GM23338 (cell line): ENCODE data around the gene ARHGEF3. TPM values are rescaled to one million over a fixed set of nuclear protein-coding genes. Genes with fewer than 3 reads are reported as not detected.

ENCODE experiments used
- ATAC-seq: fragments of 200-7000 bp; cut with Tn5 transposase; 3 replicates; pipeline ENCODE4 v1.9.1; 2020
- DNase-seq: peaks from one replicate; pipeline ENCODE4 v3.0.0-alpha.2; 2015; ENCODE audit warnings: low spot score
- H2AFZ ChIP-seq: fragments of 200-600 bp; sonication (generic); 2 replicates; pipeline ENCODE4 v1.8.0; 2016; ENCODE audit warnings: antibody characterized with exemption, mild to moderate bottlenecking, moderate library complexity
- H3F3A ChIP-seq: fragments of 200-600 bp; sonication (generic); replicated peaks from 2 replicates; pipeline ENCODE4 v1.8.0; 2017; ENCODE audit warnings: antibody characterized with exemption, mixed run types, low read depth
- H3K27ac ChIP-seq: fragments of 200-600 bp; sonication (generic); 2 replicates; pipeline ENCODE4 v1.6.1; 2016; ENCODE audit warnings: low read depth
- H3K27me3 ChIP-seq: fragments of 200-600 bp; sonication (generic); 2 replicates; pipeline ENCODE4 v1.8.0; 2016; ENCODE audit warnings: mild to moderate bottlenecking, mixed run types, moderate library complexity; ENCODE audit not compliant: insufficient read depth
- H3K36me3 ChIP-seq: fragments of 200-600 bp; sonication (generic); 2 replicates; pipeline ENCODE4 v1.8.0; 2016; ENCODE audit warnings: mild to moderate bottlenecking; ENCODE audit not compliant: insufficient read depth
- H3K4me1 ChIP-seq: fragments of 200-600 bp; sonication (generic); 2 replicates; pipeline ENCODE4 v1.8.0; 2016; ENCODE audit warnings: mild to moderate bottlenecking, moderate library complexity; ENCODE audit not compliant: insufficient read depth
- H3K4me2 ChIP-seq: fragments of 200-600 bp; sonication (generic); 2 replicates; pipeline ENCODE4 v1.7.1; 2017; ENCODE audit warnings: mixed run types
- H3K4me3 ChIP-seq: fragments of 200-600 bp; sonication (generic); 2 replicates; pipeline ENCODE4 v1.6.1; 2016; ENCODE audit warnings: mixed run types
- H3K79me2 ChIP-seq: fragments of 200-600 bp; sonication (generic); replicated peaks from 2 replicates; pipeline ENCODE4 v1.8.0; 2017; ENCODE audit warnings: mild to moderate bottlenecking; ENCODE audit not compliant: insufficient read depth
- H3K9me2 ChIP-seq: fragments of 200-600 bp; sonication (generic); 2 replicates; pipeline ENCODE4 v1.8.0; 2017; ENCODE audit not compliant: insufficient read depth
- H4K20me1 ChIP-seq: fragments of 200-600 bp; sonication (generic); replicated peaks from 2 replicates; pipeline ENCODE4 v1.8.0; 2017; ENCODE audit warnings: mild to moderate bottlenecking; ENCODE audit not compliant: insufficient read depth
- H3K27ac Mint-ChIP-seq: 2 replicates; pipeline ENCODE4 v1.8.0; 2020; ENCODE audit warnings: inconsistent platforms, mild to moderate bottlenecking, moderate library complexity, mixed read lengths
- H3K27me3 Mint-ChIP-seq: 3 replicates; pipeline ENCODE4 v1.8.0; 2022; ENCODE audit warnings: low read depth, mild to moderate bottlenecking, moderate library complexity, mixed read lengths, inconsistent platforms; ENCODE audit not compliant: insufficient read depth, poor library complexity
- H3K36me3 Mint-ChIP-seq: 3 replicates; pipeline ENCODE4 v1.8.0; 2021; ENCODE audit warnings: low read depth, mild to moderate bottlenecking, inconsistent platforms, moderate library complexity, mixed read lengths
- H3K4me1 Mint-ChIP-seq: 3 replicates; pipeline ENCODE4 v1.8.0; 2020; ENCODE audit warnings: mild to moderate bottlenecking, inconsistent platforms, mixed read lengths
- H3K4me3 Mint-ChIP-seq: 3 replicates; pipeline ENCODE4 v1.8.0; 2021; ENCODE audit warnings: moderate library complexity, mild to moderate bottlenecking, inconsistent platforms, mixed read lengths
- H3K9me3 Mint-ChIP-seq: 3 replicates; pipeline ENCODE4 v1.8.0; 2020; ENCODE audit warnings: moderate library complexity, mild to moderate bottlenecking, inconsistent platforms, mixed read lengths
- CREB1 ChIP-seq: fragments of 250-450 bp; sonication (Bioruptor Pico); IDR thresholded peaks from 2 replicates; pipeline ENCODE4 v1.5.0; 2020; ENCODE audit warnings: low read depth, mild to moderate bottlenecking, moderate library complexity
- CTCF ChIP-seq, 2 experiments: fragments of 200-600 bp in 1 of 2; sonication (generic) in 1 of 2; conservative IDR thresholded peaks; 2 replicates each; pipeline versions ENCODE4 v1.5.1 to v1.6.1; 2016 to 2017; ENCODE audit warnings: antibody characterized with exemption in 2 of 2, low read depth in 2 of 2, mild to moderate bottlenecking in 2 of 2, moderate library complexity in 1 of 2
- ETS1 ChIP-seq: IDR thresholded peaks from 2 replicates; pipeline ENCODE4 v1.6.1; 2016; ENCODE audit warnings: antibody characterized with exemption
- EZH2 ChIP-seq: fragments of 200-600 bp; sonication (generic); IDR thresholded peaks from one replicate; pipeline ENCODE4 v1.8.0; 2017; ENCODE audit warnings: antibody characterized with exemption, mild to moderate bottlenecking, low read depth; ENCODE audit not compliant: unreplicated experiment
- EZH2phosphoT487 ChIP-seq: fragments of 200-600 bp; sonication (generic); IDR thresholded peaks from one replicate; pipeline ENCODE4 v1.8.1; 2018; ENCODE audit warnings: antibody characterized with exemption; ENCODE audit not compliant: unreplicated experiment
- JUNB ChIP-seq: IDR thresholded peaks from one replicate; pipeline ENCODE4 v1.6.1; 2016; ENCODE audit warnings: antibody characterized with exemption; ENCODE audit not compliant: unreplicated experiment
- NANOG ChIP-seq: IDR thresholded peaks from 2 replicates; pipeline ENCODE4 v1.6.1; 2016; ENCODE audit warnings: antibody characterized with exemption, borderline replicate concordance
- POLR2AphosphoS5 ChIP-seq: IDR thresholded peaks from 2 replicates; pipeline ENCODE4 v1.6.1; 2016; ENCODE audit warnings: antibody characterized with exemption, low read depth
- STAT1 ChIP-seq: IDR thresholded peaks from one replicate; pipeline ENCODE4 v1.6.1; 2016; ENCODE audit warnings: antibody characterized with exemption; ENCODE audit not compliant: unreplicated experiment
- ZNF114 ChIP-seq: fragments of 250-450 bp; sonication (Bioruptor Pico); IDR thresholded peaks from 2 replicates; pipeline ENCODE4 v1.5.0; 2020; ENCODE audit warnings: mild to moderate bottlenecking, moderate library complexity
- ZNF331 ChIP-seq: fragments of 250-450 bp; sonication (Bioruptor Pico); IDR thresholded peaks from 2 replicates; pipeline ENCODE4 v1.5.0; 2020; ENCODE audit warnings: low read depth, mild to moderate bottlenecking, moderate library complexity
- ZNF462 ChIP-seq: fragments of 250-450 bp; sonication (Bioruptor Pico); IDR thresholded peaks from 2 replicates; pipeline ENCODE4 v1.5.0; 2020; ENCODE audit warnings: mild to moderate bottlenecking, moderate library complexity
- polyA plus RNA-seq: library from polyadenylated mRNA; unstranded; fragments of >200 nt; fragmentation: Nextera tagmentation; extraction: Ambion mirVana; gene quantifications from 2 replicates; pipeline ENCODE4 v1.2.1, GENCODE V29; 2016
- total RNA-seq: library from RNA; depleted of rRNA; stranded (reverse); fragments of >200 nt; shearing (Covaris generic); gene quantifications from 2 replicates; pipeline ENCODE4 v1.2.3, GENCODE V29; 2014
- TF ChIP-seq, protein P1 (sequence below): IDR thresholded peaks from one replicate; pipeline ENCODE4 v1.6.1; 2018; ENCODE audit warnings: antibody characterized with exemption; ENCODE audit not compliant: unreplicated experiment

ARHGEF3 gene
- total and polyA plus RNA-seq, 2 experiments from 2014 or later, result 5.0 to 5.1 TPM

DNA sequence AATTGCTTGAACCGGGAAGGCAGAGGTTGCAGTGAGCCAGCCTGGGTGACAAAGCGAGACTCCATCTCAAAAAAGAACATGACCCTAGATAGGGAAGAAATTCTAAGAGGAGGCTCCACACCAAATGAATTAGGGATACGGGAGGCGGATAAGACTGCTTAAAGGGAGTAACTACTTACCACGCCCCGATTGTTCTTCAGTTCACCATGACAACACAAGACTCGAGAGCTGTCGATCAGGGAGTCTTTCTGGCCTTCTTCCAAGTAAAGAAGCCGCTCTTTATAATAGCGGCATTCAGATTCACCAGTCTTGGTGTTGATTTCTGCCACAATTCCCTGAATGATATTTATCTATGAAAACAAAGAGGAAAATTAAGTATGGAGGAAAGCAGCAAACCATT is 64.7 kb downstream of the ARHGEF3 start:
- TF ChIP-seq POLR2AphosphoS5, result no peak
- TF ChIP-seq, protein P1, sequence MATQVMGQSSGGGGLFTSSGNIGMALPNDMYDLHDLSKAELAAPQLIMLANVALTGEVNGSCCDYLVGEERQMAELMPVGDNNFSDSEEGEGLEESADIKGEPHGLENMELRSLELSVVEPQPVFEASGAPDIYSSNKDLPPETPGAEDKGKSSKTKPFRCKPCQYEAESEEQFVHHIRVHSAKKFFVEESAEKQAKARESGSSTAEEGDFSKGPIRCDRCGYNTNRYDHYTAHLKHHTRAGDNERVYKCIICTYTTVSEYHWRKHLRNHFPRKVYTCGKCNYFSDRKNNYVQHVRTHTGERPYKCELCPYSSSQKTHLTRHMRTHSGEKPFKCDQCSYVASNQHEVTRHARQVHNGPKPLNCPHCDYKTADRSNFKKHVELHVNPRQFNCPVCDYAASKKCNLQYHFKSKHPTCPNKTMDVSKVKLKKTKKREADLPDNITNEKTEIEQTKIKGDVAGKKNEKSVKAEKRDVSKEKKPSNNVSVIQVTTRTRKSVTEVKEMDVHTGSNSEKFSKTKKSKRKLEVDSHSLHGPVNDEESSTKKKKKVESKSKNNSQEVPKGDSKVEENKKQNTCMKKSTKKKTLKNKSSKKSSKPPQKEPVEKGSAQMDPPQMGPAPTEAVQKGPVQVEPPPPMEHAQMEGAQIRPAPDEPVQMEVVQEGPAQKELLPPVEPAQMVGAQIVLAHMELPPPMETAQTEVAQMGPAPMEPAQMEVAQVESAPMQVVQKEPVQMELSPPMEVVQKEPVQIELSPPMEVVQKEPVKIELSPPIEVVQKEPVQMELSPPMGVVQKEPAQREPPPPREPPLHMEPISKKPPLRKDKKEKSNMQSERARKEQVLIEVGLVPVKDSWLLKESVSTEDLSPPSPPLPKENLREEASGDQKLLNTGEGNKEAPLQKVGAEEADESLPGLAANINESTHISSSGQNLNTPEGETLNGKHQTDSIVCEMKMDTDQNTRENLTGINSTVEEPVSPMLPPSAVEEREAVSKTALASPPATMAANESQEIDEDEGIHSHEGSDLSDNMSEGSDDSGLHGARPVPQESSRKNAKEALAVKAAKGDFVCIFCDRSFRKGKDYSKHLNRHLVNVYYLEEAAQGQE, result no peak
- no peak for TF ChIP-seq JUNB
- no peak for TF ChIP-seq ZNF462 (CRISPR knock-in tag)
- no peak for TF ChIP-seq ZNF114 (CRISPR knock-in tag)
- no peak for TF ChIP-seq NANOG
- TF ChIP-seq EZH2, result no peak
- TF ChIP-seq CREB1 (CRISPR knock-in tag), result no peak
- no peak for TF ChIP-seq ETS1
- TF ChIP-seq EZH2phosphoT487, result no peak
- TF ChIP-seq ZNF331 (CRISPR knock-in tag), result no peak
- TF ChIP-seq STAT1, result no peak
- no peak for TF ChIP-seq CTCF (conservative IDR thresholded peaks at IDR 0.05; ENCODE audit: low read depth in 2 of 2)
- no peaks in the 10 kb centered on the region for H3K79me2 ChIP-seq
- peaks cover 3% of the 10 kb centered on the region; the same call in 2 of the 3 replicates for H3K4me1 Mint-ChIP-seq
- 0 out of 2 replicates have a peak, but pooled peaks cover 4% of the 10 kb centered on the region for H3K9me2 ChIP-seq
- no peak overlapping the region for H3K27ac Mint-ChIP-seq
- H3K4me1 ChIP-seq, result peaks cover 5% of the 10 kb centered on the region
- DNase-seq (peak; percentile 19), ATAC-seq (no peak)
- H3K9me3 Mint-ChIP-seq, result no peaks in the 10 kb centered on the region
- H3K36me3 Mint-ChIP-seq, result 0 out of 3 replicates have a peak, but pooled peaks cover 2% of the 10 kb centered on the region
- no peaks in the 10 kb centered on the region; the same call in 1 of the 2 replicates for H4K20me1 ChIP-seq
- H3K36me3 ChIP-seq, result no peaks in the 10 kb centered on the region
- H3K4me2 ChIP-seq, result no peak overlapping the region
- no peak overlapping the region for H3K27ac ChIP-seq
- no peaks in the 10 kb centered on the region for H3K27me3 ChIP-seq
- H3F3A ChIP-seq, result no peaks in the 10 kb centered on the region
- H3K27me3 Mint-ChIP-seq, result peaks cover 1% of the 10 kb centered on the region
- H3K4me3 Mint-ChIP-seq, result no peak overlapping the region
- H2AFZ ChIP-seq, result no peak overlapping the region
- H3K4me3 ChIP-seq, result no peak overlapping the region
